Measurements from ENCODE around the gene TBX15.

The TBX15 gene

GRCh38 chr1:118878661-118879060 lies 109.5 kb downstream of the TBX15 start:
- DNase-seq, result no peak

GRCh38 chr1:118877668-118878396 lies 110.3 kb downstream of the TBX15 start:
- no peak for DNase-seq

- no peak for DNase-seq
These were observed 116.5 kb downstream of the TBX15 start for GRCh38 chr1:118871582-118872171.

GRCh38 chr1:118868387-118868786 lies 119.8 kb downstream of the TBX15 start:
- DNase-seq, result no peak

GRCh38 chr1:118866330-118866729 lies 121.8 kb downstream of the TBX15 start:
- DNase-seq, result no peak

GRCh38 chr1:118863688-118864087 lies 124.5 kb downstream of the TBX15 start:
- no peak for DNase-seq

GRCh38 chr1:118862755-118863154 lies 125.4 kb downstream of the TBX15 start:
- no peak for DNase-seq

- DNase-seq, result no peak
These were observed 126.9 kb downstream of the TBX15 start for GRCh38 chr1:118861216-118861615.

- DNase-seq, result no peak
These were observed 128.1 kb downstream of the TBX15 start for GRCh38 chr1:118859999-118860398.

GRCh38 chr1:118846443-118846842 lies 141.7 kb downstream of the TBX15 start:
- no peak for DNase-seq

- no peak for DNase-seq
These were observed 145.5 kb downstream of the TBX15 start for GRCh38 chr1:118842452-118843201.

- DNase-seq, result no peak
These were observed 146.6 kb downstream of the TBX15 start for GRCh38 chr1:118841521-118841920.

All from CD4-positive, alpha-beta T cell treated with Interleukin-1 beta for 1 hour (primary cell).